Measurements from ENCODE around the gene TRMT1.
"Not testable (repeated sequence)": the region's sequence is repeated elsewhere in the genome, so short reads cannot be mapped to it uniquely, and the experiment has no call there.

The TRMT1 gene

DNA sequence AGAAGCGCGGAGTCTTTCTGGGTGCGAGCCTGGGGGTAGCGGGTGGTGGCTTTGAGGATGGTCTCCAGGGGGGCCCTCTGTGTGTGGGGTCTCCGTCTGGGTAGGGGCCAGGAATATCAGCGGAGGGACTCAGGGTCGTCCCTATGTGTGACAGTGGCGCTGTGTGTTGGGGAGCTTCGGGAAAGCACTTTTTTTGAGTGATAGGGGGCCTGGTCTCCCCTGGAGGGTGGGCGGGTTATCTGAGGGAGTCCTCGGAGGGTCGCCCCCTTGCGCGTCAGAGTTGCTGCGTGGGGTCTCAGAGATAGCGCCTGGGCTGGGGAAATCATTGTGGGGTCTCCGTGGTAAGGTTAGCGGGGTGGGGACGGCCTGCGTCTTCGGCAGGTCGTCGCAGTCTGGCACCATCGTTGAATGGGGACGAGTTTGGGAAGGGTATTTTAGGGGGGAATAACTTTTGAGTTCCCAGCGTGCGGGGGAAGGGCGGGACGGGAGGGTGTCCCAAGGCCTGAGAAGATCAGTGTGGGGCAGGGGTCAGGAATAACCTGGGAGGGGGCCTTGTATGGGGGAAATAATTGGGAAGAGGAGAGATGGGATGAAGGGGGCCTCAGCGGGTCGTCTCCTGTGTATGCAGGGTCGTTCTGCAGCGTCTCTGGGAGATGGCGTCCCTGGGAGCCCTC is 34.5 kb upstream of the TRMT1 start:
- H3K4me3 ChIP-seq (ENCODE audit: low read depth, low read length) = peak overlapping the region; percentile 90
- DNase-seq = no peak
- H3K27me3 ChIP-seq (ENCODE audit: insufficient read depth, low read depth, severe bottlenecking) = no peaks in the 10 kb centered on the region
- TF ChIP-seq, protein P1, sequence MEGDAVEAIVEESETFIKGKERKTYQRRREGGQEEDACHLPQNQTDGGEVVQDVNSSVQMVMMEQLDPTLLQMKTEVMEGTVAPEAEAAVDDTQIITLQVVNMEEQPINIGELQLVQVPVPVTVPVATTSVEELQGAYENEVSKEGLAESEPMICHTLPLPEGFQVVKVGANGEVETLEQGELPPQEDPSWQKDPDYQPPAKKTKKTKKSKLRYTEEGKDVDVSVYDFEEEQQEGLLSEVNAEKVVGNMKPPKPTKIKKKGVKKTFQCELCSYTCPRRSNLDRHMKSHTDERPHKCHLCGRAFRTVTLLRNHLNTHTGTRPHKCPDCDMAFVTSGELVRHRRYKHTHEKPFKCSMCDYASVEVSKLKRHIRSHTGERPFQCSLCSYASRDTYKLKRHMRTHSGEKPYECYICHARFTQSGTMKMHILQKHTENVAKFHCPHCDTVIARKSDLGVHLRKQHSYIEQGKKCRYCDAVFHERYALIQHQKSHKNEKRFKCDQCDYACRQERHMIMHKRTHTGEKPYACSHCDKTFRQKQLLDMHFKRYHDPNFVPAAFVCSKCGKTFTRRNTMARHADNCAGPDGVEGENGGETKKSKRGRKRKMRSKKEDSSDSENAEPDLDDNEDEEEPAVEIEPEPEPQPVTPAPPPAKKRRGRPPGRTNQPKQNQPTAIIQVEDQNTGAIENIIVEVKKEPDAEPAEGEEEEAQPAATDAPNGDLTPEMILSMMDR (IDR thresholded peaks at IDR 0.05; ENCODE audit: low read depth, low read length) = no peak
- peak overlapping the region; percentile 62 for H3K27ac ChIP-seq
- H3K36me3 ChIP-seq = peaks cover 11% of the 10 kb centered on the region
- H3K9me3 ChIP-seq (ENCODE audit: severe bottlenecking) = no peaks in the 10 kb centered on the region

DNA sequence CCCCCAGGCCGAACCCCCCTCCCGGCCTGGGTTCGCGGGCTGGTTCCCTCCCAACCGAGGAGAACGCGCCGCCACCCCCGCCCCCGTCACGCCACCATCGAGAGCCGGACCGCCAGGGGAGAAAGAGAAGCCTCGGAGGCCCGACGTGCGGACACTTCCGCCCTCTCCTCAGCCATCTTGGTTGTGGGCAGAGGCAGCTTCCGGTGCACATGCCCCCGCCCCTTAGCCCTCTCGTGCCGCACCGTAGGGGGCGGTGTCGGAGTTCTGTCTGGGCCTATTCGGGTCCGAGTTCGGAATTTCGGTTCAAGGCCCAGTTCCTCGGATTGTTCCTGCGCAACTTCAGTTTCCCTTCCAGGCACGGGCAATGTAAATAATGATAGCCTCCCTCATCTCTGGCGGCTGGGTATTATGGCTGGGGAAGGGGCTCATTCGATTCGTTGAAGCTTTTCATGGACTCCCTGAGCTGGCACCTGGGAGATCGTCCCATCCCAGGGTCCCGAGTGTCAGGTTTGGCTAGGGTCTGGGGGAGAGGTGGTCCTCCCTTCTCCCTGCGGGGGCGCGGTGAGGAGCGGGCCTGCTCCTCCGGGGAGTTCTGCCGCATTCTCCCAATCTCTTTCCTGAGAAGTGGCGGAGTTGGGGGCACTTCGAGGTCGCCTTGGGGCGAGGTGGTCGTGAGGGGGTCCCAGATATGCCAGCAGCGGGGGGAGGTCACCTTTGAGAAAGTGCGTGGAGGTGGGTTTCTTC is 33.8 kb upstream of the TRMT1 start, which contains the start of the genes IER2 and STX10:
IER2 (plus strand) TSS at position 225 of the 744 bp plus-strand sequence. CDS start 2,776 bp downstream, outside the sequence.
STX10 (minus strand) TSS at position 189 of the 744 bp plus-strand sequence. CDS start 202 bp downstream, outside the sequence.
- H3K36me3 ChIP-seq = peaks cover 12% of the 10 kb centered on the region
- H3K27ac ChIP-seq = peak within 1 kb of the TSS; percentile 62
- DNase-seq = peak; percentile 94
- TF ChIP-seq, protein P1 (IDR thresholded peaks at IDR 0.05; ENCODE audit: low read depth, low read length) = peak; percentile 63
- H3K9me3 ChIP-seq (ENCODE audit: severe bottlenecking) = no peaks in the 10 kb centered on the region
- peak within 1 kb of the TSS; percentile 90 for H3K4me3 ChIP-seq (ENCODE audit: low read depth, low read length)
- H3K27me3 ChIP-seq (ENCODE audit: insufficient read depth, low read depth, severe bottlenecking) = no peaks in the 10 kb centered on the region

DNA sequence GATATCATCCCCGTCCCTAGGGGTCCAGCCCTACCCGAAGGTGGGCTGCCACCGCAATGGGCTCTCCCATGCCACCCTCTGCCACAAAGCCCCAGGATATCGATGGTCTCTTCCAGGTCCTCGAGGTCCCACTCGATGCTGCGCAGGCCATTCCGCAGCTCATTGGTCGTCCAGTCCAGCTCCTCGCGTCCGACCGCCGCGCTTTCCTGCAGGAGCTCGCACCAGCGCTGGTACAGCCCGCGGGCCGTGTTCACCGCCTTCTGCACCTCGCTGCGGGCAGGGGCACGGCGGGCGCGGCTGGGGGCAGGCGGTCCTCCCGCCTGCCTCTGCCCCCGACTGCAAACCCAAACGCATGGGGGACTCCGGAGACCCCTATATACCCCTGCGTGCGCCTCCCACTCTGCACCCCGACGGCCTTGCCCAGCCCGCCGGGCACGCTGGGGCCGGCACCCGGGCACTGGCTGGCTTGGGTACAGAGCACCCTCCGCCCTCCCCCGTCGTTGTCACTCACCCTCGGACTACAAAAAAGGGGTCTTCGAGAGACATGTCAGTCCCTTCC is 33.2 kb upstream of the TRMT1 start:
- Histone ChIP-seq H3K9me3 (ENCODE audit: severe bottlenecking) (no peaks in the 10 kb centered on the region), H3K27me3 (ENCODE audit: insufficient read depth, low read depth, severe bottlenecking) (no peaks in the 10 kb centered on the region), H3K27ac (peak overlapping the region; percentile 62), H3K36me3 (peaks cover 17% of the 10 kb centered on the region), H3K4me3 (ENCODE audit: low read depth, low read length) (peak overlapping the region; percentile 90)
- TF ChIP-seq, protein P1 (IDR thresholded peaks at IDR 0.05; ENCODE audit: low read depth, low read length) = no peak
- DNase-seq = peak; percentile 42

DNA sequence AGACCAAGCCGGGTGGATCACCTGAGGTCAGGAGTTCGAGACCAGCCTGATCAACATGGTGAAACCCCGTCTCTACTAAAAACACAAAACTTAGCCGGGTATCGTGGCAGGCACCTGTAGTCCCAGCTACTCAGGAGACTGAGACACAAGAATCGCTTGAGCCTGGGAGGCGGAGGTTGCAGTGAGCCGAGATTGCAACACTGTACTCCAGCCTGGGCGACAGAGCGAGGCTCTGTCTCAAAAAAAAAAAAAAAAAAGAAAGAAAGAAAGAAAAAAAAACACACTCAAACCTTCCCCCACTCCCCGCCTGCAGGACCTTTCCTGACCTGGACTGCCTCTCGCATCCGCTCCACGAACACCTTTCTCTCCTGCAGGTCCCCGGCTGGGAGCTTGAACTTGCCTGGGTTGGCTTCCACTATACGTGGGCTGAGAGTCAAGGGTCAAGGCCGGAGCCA is 32.7 kb upstream of the TRMT1 start:
- not testable (repeated sequence) for DNase-seq
- Histone ChIP-seq H3K27ac (peak overlapping the region; percentile 62), H3K4me3 (ENCODE audit: low read depth, low read length) (peak overlapping the region; percentile 90)

DNA sequence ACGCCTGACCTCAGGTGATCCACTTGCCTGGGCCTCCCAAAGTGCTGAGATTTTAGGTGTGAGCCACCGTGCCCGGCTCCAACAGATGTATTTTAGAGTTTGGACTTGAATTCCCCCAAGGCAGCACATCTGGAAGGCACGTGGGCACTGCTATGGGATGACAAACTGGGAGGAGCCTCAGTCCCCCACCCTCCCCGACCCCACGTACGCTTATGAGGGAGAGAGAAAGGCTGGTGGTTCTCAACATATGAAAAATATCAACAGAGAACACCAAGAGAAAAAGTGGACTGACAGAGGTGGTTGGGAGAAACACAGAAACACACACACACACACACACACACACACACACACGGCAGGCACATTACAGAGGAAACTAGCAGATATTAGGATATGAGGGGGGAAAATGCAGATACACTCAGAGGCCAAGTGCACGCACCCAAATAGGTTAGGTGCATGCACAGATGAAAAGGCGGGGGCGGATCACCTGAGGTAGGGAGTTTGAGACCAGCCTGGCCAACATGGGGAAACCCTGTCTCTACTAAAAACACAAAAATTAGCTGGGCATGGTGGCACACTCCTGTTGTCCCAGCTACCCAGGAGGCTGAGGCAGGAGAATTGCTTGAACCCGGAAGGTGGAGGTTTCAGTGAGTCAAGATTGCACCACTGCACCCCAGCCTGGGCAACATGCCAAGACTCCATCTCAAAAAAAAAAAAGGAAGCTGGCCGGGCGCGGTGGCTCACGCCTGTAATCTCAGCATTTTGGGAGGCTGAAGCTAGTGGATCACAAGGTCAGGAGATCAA is 30.4 kb upstream of the TRMT1 start:
- H3K36me3 ChIP-seq = peaks cover 20% of the 10 kb centered on the region
- DNase-seq = no peak
- H3K4me3 ChIP-seq (ENCODE audit: low read depth, low read length) = no peak overlapping the region
- no peaks in the 10 kb centered on the region for H3K9me3 ChIP-seq (ENCODE audit: severe bottlenecking)
- no peak overlapping the region for H3K27ac ChIP-seq
- TF ChIP-seq, protein P1 (IDR thresholded peaks at IDR 0.05; ENCODE audit: low read depth, low read length) = no peak
- H3K27me3 ChIP-seq (ENCODE audit: insufficient read depth, low read depth, severe bottlenecking) = no peaks in the 10 kb centered on the region

More for the DNA sequence above, 32.7 kb upstream of the TRMT1 start:
- not testable (repeated sequence) for H3K27me3 ChIP-seq (ENCODE audit: insufficient read depth, low read depth, severe bottlenecking); H3K9me3 ChIP-seq (ENCODE audit: severe bottlenecking)
- H3K36me3 ChIP-seq = peaks cover 18% of the 10 kb centered on the region
